Endothelial cell of umbilical vein (primary cell): ENCODE measurements around the gene GRM5. TPM values are rescaled to one million over a fixed set of nuclear protein-coding genes. Genes with fewer than 3 reads are reported as not detected.

Experiments used
- BruUV-seq: library from RNA; stranded (reverse); fragments of 400-500 nt; replicated peaks from 2 replicates; lab custom pipeline; 2021; lab: Mats Ljungman, UMichigan
- CTCF ChIA-PET: fragments of 300-600, 350-600 bp; sonication (Branson Sonifier 250); formaldehyde crosslinking; loops from one replicate; lab custom pipeline; 2021; ENCODE audit warnings: antibody characterized with exemption, inconsistent platforms; lab: Charles Lee
- POLR2A ChIA-PET: fragments of 300-600, 350-600 bp; sonication (Branson Sonifier 250); formaldehyde crosslinking; loops from one replicate; lab custom pipeline; 2021; ENCODE audit warnings: antibody characterized with exemption, inconsistent platforms; lab: Charles Lee
- DNase-seq: peaks from one replicate; pipeline ENCODE4 v3.0.0-alpha.2; 2011; ENCODE audit warnings: low read depth, low spot score
- FAIRE-seq: peaks from 2 replicates; lab custom pipeline; 2011; peaks lifted over from hg19 to GRCh38; lab: Jason Lieb, UNC
- H2AFZ ChIP-seq: 2 replicates; pipeline ENCODE4 v1.6.0; 2012; ENCODE audit warnings: low read depth, low read length, control low read depth, inconsistent platforms
- H3K27ac ChIP-seq: 2 replicates; pipeline ENCODE4 v1.5.1; 2011; ENCODE audit warnings: low read depth, mild to moderate bottlenecking, control low read depth, low read length, moderate library complexity; ENCODE audit not compliant: insufficient read depth
- H3K27me3 ChIP-seq, 2 experiments: 2 replicates each; pipeline versions ENCODE4 v1.6.0 to v1.6.1; 2011; ENCODE audit warnings: low read length in 2 of 2, mixed read lengths in 1 of 2; ENCODE audit not compliant: control insufficient read depth in 2 of 2, insufficient read depth in 2 of 2
- H3K36me3 ChIP-seq, 2 experiments: 2 replicates in 1 of 2; 3 replicates in 1 of 2; pipeline ENCODE4 v1.5.1; 2011; ENCODE audit warnings: low read length in 2 of 2, mild to moderate bottlenecking in 1 of 2, moderate library complexity in 1 of 2; ENCODE audit not compliant: control insufficient read depth in 2 of 2, insufficient read depth in 2 of 2; ENCODE audit errors: extremely low read depth in 1 of 2
- H3K4me1 ChIP-seq: 3 replicates; pipeline ENCODE4 v1.5.1; 2011; ENCODE audit warnings: mild to moderate bottlenecking, low read length; ENCODE audit not compliant: control insufficient read depth, insufficient read depth; ENCODE audit errors: extremely low read depth
- H3K4me2 ChIP-seq: 2 replicates; pipeline ENCODE4 v1.6.1; 2011; ENCODE audit warnings: low read length, control low read depth, mixed read lengths; ENCODE audit not compliant: insufficient read depth
- H3K4me3 ChIP-seq, 3 experiments: fragments of 200-600 bp in 1 of 3; sonication (generic), shearing (Covaris generic) in 1 of 3; replicated peaks in 1 of 3; 2 replicates each; pipeline ENCODE4 v1.5.1; 2011 to 2016; ENCODE audit warnings: control low read depth in 3 of 3, low read length in 3 of 3, mild to moderate bottlenecking in 2 of 3, inconsistent platforms in 1 of 3, low read depth in 1 of 3, moderate library complexity in 1 of 3; ENCODE audit not compliant: insufficient read depth in 1 of 3
- H3K79me2 ChIP-seq: 2 replicates; pipeline ENCODE4 v1.6.0; 2012; ENCODE audit warnings: low read length, inconsistent platforms; ENCODE audit not compliant: control insufficient read depth, insufficient read depth
- H3K9ac ChIP-seq: replicated peaks from 2 replicates; pipeline ENCODE3; 2011; ENCODE audit warnings: low read length, control low read depth; ENCODE audit not compliant: insufficient read depth; ENCODE audit errors: extremely low read depth
- H3K9me1 ChIP-seq: replicated peaks from 3 replicates; pipeline ENCODE4 v1.6.0; 2011; ENCODE audit warnings: mild to moderate bottlenecking, low read length; ENCODE audit not compliant: control insufficient read depth, insufficient read depth; ENCODE audit errors: extremely low read depth
- H3K9me3 ChIP-seq: replicated peaks from 2 replicates; pipeline ENCODE4 v1.5.1; 2012; ENCODE audit warnings: low read length, inconsistent platforms; ENCODE audit not compliant: control insufficient read depth, insufficient read depth
- H4K20me1 ChIP-seq: replicated peaks from 2 replicates; pipeline ENCODE3; 2011; ENCODE audit warnings: mild to moderate bottlenecking, low read length; ENCODE audit not compliant: control insufficient read depth, insufficient read depth; ENCODE audit errors: extremely low read depth
- FOS ChIP-seq: IDR thresholded peaks from 2 replicates; pipeline ENCODE4 v1.6.1; 2011; ENCODE audit warnings: mild to moderate bottlenecking, low read length, moderate library complexity, borderline replicate concordance; ENCODE audit not compliant: insufficient read depth
- GATA2 ChIP-seq: IDR thresholded peaks from 2 replicates; pipeline ENCODE4 v1.7.0; 2011; ENCODE audit warnings: low read depth, mild to moderate bottlenecking, moderate library complexity, mixed read lengths, low read length; ENCODE audit not compliant: insufficient read length, insufficient read depth
- JUN ChIP-seq: IDR thresholded peaks from 2 replicates; pipeline ENCODE4 v1.6.1; 2011; ENCODE audit warnings: borderline replicate concordance, low read depth; ENCODE audit not compliant: insufficient read length, insufficient read depth
- POLR2A ChIP-seq: IDR thresholded peaks from 2 replicates; pipeline ENCODE4 v1.6.1; 2012; ENCODE audit warnings: low read depth, mild to moderate bottlenecking, control low read depth, low read length
- dilution Hi-C: fragments of 300-500 bp; cut with MboI; formaldehyde crosslinking; loops from one replicate; pipeline ENCODE4 v1.15.0; 2019; ENCODE audit warnings: low sequenced_read_pairs; ENCODE audit not compliant: extremely low pct_ligation_motif_present
- intact Hi-C: fragments of 100-400 bp; cut with micrococcal nuclease; formaldehyde crosslinking; loops from one replicate; pipeline ENCODE4 v1.10.0; 2022
- polyA plus RNA-seq, 4 experiments: library from polyadenylated mRNA; depleted of rRNA in 3 of 4; stranded (reverse) in 3 of 4; unstranded in 1 of 4; fragments of >200 nt; gene quantifications; 2 replicates each; pipeline versions ENCODE4 v1.2.1 to v1.2.3, GENCODE V29; 2011 to 2012; ENCODE audit warnings: missing spikeins in 1 of 4
- small RNA-seq: library from RNA; depleted of rRNA; stranded (forward); fragments of <200 nt; gene quantifications from one replicate; pipeline ENCODE3, GENCODE V24; 2012; ENCODE audit warnings: low replicate concordance, low read depth; ENCODE audit not compliant: insufficient read depth, insufficient read length
- total RNA-seq: library from RNA; stranded (reverse); gene quantifications from 2 replicates; pipeline ENCODE4 v1.2.3, GENCODE V29; 2021
- TF ChIP-seq, protein P1 (sequence below), 2 donors: IDR thresholded peaks; 1 replicate in 1 of 2; 2 replicates in 1 of 2; pipeline ENCODE4 v1.5.1; 2011; ENCODE audit warnings: low read length in 2 of 2, mild to moderate bottlenecking in 2 of 2, moderate library complexity in 2 of 2, control low read depth in 1 of 2, inconsistent platforms in 1 of 2, low read depth in 1 of 2; ENCODE audit not compliant: insufficient read depth in 1 of 2; ENCODE audit errors: extremely low read depth in 1 of 2
- TF ChIP-seq, protein P2 (sequence below): IDR thresholded peaks from 2 replicates; pipeline ENCODE4 v1.6.1; 2011; ENCODE audit not compliant: insufficient read depth, insufficient read length

Gene GRM5
- total and polyA plus RNA-seq, 2 donors (not counting 3 experiments of a cell fraction or from before 2014, with no cell fraction given) = 0.10 to 0.11 TPM

DNA sequence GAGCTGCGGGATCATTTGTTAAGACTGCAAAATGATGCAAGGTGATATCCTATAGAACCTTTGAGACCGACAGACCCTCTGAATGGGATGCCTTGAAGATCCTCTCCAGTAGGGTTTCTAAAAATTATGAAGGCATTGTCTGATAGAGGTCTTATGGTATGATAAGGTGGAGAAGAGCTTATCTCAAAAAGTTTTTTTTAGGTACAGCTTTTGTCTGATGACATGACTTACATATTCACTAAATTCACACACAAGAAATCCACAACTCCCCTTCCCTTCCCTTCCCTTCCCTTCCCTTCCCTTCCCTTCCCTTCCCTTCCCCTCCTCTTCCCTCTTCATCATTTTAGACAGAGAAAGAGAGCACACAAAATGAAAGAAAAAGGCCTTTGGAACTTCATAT, 609.8 kb downstream of the GRM5 start:
- dilution Hi-C loops (no loop called here), intact Hi-C loops (no loop called here)
- DNase-seq (no peak), FAIRE-seq (no peak)
- Histone ChIP-seq H2AFZ (no peak overlapping the region), H3K36me3 (no peaks in the 10 kb centered on the region), H3K9ac (no peak overlapping the region), H3K4me3 (no peak overlapping the region), H3K79me2 (no peaks in the 10 kb centered on the region), H3K4me2 (no peak overlapping the region), H3K27me3 (no peaks in the 10 kb centered on the region), H3K9me3 (no peaks in the 10 kb centered on the region), H3K27ac (no peak overlapping the region), H3K4me1 (no peaks in the 10 kb centered on the region), H4K20me1 (no peaks in the 10 kb centered on the region), H3K9me1 (no peaks in the 10 kb centered on the region)
- TF ChIP-seq, protein P1, sequence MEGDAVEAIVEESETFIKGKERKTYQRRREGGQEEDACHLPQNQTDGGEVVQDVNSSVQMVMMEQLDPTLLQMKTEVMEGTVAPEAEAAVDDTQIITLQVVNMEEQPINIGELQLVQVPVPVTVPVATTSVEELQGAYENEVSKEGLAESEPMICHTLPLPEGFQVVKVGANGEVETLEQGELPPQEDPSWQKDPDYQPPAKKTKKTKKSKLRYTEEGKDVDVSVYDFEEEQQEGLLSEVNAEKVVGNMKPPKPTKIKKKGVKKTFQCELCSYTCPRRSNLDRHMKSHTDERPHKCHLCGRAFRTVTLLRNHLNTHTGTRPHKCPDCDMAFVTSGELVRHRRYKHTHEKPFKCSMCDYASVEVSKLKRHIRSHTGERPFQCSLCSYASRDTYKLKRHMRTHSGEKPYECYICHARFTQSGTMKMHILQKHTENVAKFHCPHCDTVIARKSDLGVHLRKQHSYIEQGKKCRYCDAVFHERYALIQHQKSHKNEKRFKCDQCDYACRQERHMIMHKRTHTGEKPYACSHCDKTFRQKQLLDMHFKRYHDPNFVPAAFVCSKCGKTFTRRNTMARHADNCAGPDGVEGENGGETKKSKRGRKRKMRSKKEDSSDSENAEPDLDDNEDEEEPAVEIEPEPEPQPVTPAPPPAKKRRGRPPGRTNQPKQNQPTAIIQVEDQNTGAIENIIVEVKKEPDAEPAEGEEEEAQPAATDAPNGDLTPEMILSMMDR (IDR thresholded peaks at IDR 0.05; ENCODE audit: extremely low read depth in 1 of 2, insufficient read depth in 1 of 2, low read depth in 1 of 2, low read length in 2 of 2) = no peak
- no peak for TF ChIP-seq GATA2
- no peak for TF ChIP-seq FOS
- no peak for TF ChIP-seq POLR2A
- TF ChIP-seq JUN = no peak
- BruUV-seq = no TSS peak
- ChIA-PET POLR2A (interaction anchor here (0.7 kb wide), 1 partner anchor 99 kb away, joined by 3 read pairs; no protein-coding TSS in a partner anchor), CTCF (no interaction called here)

DNA sequence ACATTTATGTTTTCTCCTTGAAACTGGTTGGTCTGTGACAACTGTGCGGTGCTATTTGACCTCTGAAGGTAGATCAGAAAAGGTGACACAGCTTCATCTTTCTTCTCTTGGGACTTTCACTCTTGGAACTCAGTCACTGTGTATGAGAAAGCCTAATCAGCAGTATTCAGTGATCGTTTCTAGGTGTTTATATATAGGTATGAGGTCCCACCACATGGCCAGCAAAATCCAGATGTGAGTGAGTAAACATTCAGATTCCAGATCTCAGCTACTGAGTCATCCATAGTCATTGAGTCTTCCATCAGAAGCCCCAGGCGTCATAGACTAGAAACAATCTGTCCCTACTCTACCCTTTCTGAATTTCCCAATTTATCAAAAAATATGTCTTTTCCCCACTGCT, 610.9 kb downstream of the GRM5 start:
- H3K9me1 ChIP-seq = no peaks in the 10 kb centered on the region
- H4K20me1 ChIP-seq = no peaks in the 10 kb centered on the region
- H3K36me3 ChIP-seq = no peaks in the 10 kb centered on the region
- no peak overlapping the region for H2AFZ ChIP-seq
- H3K9me3 ChIP-seq = no peaks in the 10 kb centered on the region
- FAIRE-seq (no peak), DNase-seq (no peak)
- no peaks in the 10 kb centered on the region for H3K4me1 ChIP-seq
- BruUV-seq = no TSS peak
- dilution Hi-C loops (no loop called here), intact Hi-C loops (no loop called here)
- H3K4me2 ChIP-seq = no peak overlapping the region
- no peaks in the 10 kb centered on the region for H3K79me2 ChIP-seq
- no peaks in the 10 kb centered on the region for H3K27me3 ChIP-seq
- H3K4me3 ChIP-seq = no peak overlapping the region
- H3K9ac ChIP-seq = no peak overlapping the region
- no peak overlapping the region for H3K27ac ChIP-seq
- TF ChIP-seq, protein P2, sequence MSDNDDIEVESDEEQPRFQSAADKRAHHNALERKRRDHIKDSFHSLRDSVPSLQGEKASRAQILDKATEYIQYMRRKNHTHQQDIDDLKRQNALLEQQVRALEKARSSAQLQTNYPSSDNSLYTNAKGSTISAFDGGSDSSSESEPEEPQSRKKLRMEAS = no peak
- CTCF ChIA-PET = interaction anchor here (0.8 kb wide), 1 partner anchor 118 kb away, joined by 3 read pairs; no protein-coding TSS in a partner anchor
- POLR2A ChIA-PET = no interaction called here

Small RNA genes within 50 kb of the gene (small RNA-seq; reads per million reads assigned to genes)
- not detected for gene RNU6-16P

Other genes starting within 250 kb of the GRM5 start
- not detected in 2 replicates for gene TYR, start 111.9 kb upstream of the GRM5 start, total RNA-seq
- gene TYR, start 111.9 kb upstream of the GRM5 start, polyA plus RNA-seq = not detected in 2 replicates